Calu3 (cell line): ENCODE results near the gene EXOC7. TPM values are rescaled to one million over a fixed set of nuclear protein-coding genes. Genes with fewer than 3 reads are reported as not detected.

Source experiments
- BruUV-seq: library from RNA; stranded (reverse); fragments of 400-500 nt; replicated peaks from 2 replicates; lab custom pipeline; 2021; lab: Mats Ljungman, UMichigan
- CTCF ChIA-PET: fragments of 300-600 bp; sonication (Branson Sonifier 250); formaldehyde crosslinking; loops from one replicate; lab custom pipeline; 2022; ENCODE audit warnings: antibody characterized with exemption; lab: Charles Lee
- DNase-seq: peaks from one replicate; pipeline ENCODE4 v3.0.0; 2022
- H3K27ac Mint-ChIP-seq: one replicate; pipeline ENCODE4 v1.8.0; 2022; ENCODE audit warnings: mixed read lengths; ENCODE audit not compliant: unreplicated experiment
- H3K27me3 Mint-ChIP-seq: one replicate; pipeline ENCODE4 v1.8.0; 2022; ENCODE audit warnings: mixed read lengths; ENCODE audit not compliant: unreplicated experiment
- H3K36me3 Mint-ChIP-seq: one replicate; pipeline ENCODE4 v1.8.0; 2022; ENCODE audit warnings: mild to moderate bottlenecking, moderate library complexity, mixed read lengths; ENCODE audit not compliant: insufficient read depth, unreplicated experiment
- H3K4me1 Mint-ChIP-seq: one replicate; pipeline ENCODE4 v1.8.0; 2022; ENCODE audit warnings: mild to moderate bottlenecking, low read depth, mixed read lengths; ENCODE audit not compliant: unreplicated experiment
- H3K4me3 Mint-ChIP-seq: one replicate; pipeline ENCODE4 v1.8.0; 2022; ENCODE audit warnings: mild to moderate bottlenecking, low read depth, moderate library complexity, mixed read lengths; ENCODE audit not compliant: unreplicated experiment
- H3K9me3 Mint-ChIP-seq: one replicate; pipeline ENCODE4 v1.8.0; 2022; ENCODE audit warnings: low read depth, mixed read lengths; ENCODE audit not compliant: unreplicated experiment
- CTCF ChIP-seq: fragments of 200-600 bp; IDR thresholded peaks from one replicate; pipeline ENCODE4 v1.8.0; 2022; ENCODE audit warnings: antibody characterized with exemption; ENCODE audit not compliant: unreplicated experiment
- intact Hi-C: fragments of 100-400 bp; cut with micrococcal nuclease; formaldehyde crosslinking; loops from one replicate; pipeline ENCODE4 v1.10.0; 2022; ENCODE audit not compliant: unreplicated experiment
- total RNA-seq: library from RNA; stranded (reverse); gene quantifications from 2 replicates; pipeline ENCODE4 v1.2.3, GENCODE V29; 2022

Gene EXOC7
- total RNA-seq, 1 experiment from 2014 or later: 122 TPM

DNA sequence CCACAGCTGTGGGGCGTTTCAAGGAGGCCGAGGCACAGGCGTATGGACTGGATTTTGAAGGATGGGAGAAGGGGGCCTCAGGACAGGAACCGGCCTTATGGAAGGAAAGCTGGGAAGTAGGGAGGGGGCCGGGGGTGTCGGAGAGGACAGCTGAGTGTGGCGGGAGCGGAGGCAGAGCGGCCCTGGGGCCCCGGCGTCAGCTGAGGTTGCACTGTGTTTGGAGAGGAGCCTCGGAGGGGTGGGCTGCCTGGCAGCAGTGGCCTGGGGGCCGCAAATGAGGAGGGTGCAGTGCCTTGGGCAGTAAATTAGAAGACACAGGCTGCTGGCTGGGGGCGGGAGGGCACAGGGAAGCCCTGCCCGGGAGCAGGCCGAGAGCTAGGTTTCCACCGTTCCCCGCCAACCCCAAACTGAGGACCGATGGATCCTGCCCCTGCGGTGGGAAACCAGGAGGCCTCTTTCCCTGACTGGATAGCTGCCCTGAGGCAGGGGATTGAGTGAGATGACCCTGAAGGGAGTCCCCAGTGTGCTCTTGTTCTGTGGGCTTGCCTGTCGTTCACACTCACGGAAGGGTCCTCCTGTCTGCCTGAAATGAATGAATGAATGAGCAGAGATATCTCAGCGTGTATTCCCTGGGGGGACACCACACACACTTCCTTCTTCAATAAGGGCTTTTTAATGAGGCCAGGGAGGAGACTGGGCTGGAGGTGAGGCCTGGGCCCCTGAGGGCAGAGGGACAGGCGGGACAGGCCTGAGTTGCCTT is 19.0 kb upstream of the EXOC7 start:
- no peaks in the 10 kb centered on the region for H3K4me1 Mint-ChIP-seq
- intact Hi-C loops: loop anchor here (2.0 kb wide), 1 partner anchor 156 kb away; no protein-coding TSS in a partner anchor
- TF ChIP-seq CTCF: no peak
- no peaks in the 10 kb centered on the region for H3K9me3 Mint-ChIP-seq
- no peak overlapping the region for H3K4me3 Mint-ChIP-seq
- no peak overlapping the region for H3K27ac Mint-ChIP-seq
- H3K27me3 Mint-ChIP-seq: no peaks in the 10 kb centered on the region
- H3K36me3 Mint-ChIP-seq: no peaks in the 10 kb centered on the region
- DNase-seq: no peak
- no TSS peak for BruUV-seq
- CTCF ChIA-PET: interaction anchor here (0.6 to 5.6 kb wide), 6 partner anchors 10 to 164 kb away, joined by 3 to 36 read pairs (median 6); no protein-coding TSS in a partner anchor

- TF ChIP-seq CTCF: no peak
- H3K27ac Mint-ChIP-seq: no peak overlapping the region
- intact Hi-C loops: loop anchor here (2.0 kb wide), 2 partner anchors 61 to 157 kb away; no protein-coding TSS in a partner anchor
Observed at GRCh38 chr17:76121932-76122430, 18.4 kb upstream of the EXOC7 start.

DNA sequence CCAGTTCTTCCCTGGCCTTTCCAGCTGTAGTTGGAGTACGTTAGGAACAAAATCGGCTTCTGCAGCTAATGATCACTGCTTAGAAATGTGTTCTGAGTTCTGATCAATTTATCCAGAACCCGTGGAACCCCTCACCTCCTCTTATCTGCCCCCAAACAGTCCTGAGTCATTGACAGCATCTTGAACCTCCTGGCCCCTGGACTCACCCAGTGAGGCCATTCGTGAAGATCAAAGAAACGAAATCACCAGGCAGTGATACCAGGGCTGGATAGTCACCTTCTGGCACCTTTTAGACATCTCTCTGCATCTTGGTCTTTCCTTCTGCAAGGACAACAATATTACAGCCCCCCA is 17.0 kb upstream of the EXOC7 start:
- H3K9me3 Mint-ChIP-seq: no peaks in the 10 kb centered on the region
- H3K36me3 Mint-ChIP-seq: no peaks in the 10 kb centered on the region
- H3K4me3 Mint-ChIP-seq: no peak overlapping the region
- H3K27me3 Mint-ChIP-seq: no peaks in the 10 kb centered on the region
- no peaks in the 10 kb centered on the region for H3K4me1 Mint-ChIP-seq
- no peak for TF ChIP-seq CTCF
- no peak for DNase-seq
- no TSS peak for BruUV-seq
- H3K27ac Mint-ChIP-seq: no peak overlapping the region
- intact Hi-C loops: loop anchor here (2.0 kb wide), 1 partner anchor 62 kb away; no protein-coding TSS in a partner anchor
- CTCF ChIA-PET: interaction anchor here (1.3 to 5.6 kb wide), 3 partner anchors 61 to 159 kb away, joined by 9 to 36 read pairs (median 10); no protein-coding TSS in a partner anchor

More at GRCh38 chr17:76121932-76122430, 18.4 kb upstream of the EXOC7 start:
- no peaks in the 10 kb centered on the region for H3K4me1 Mint-ChIP-seq
- CTCF ChIA-PET: interaction anchor here (0.7 to 5.6 kb wide), 9 partner anchors 11 to 685 kb away, joined by 3 to 36 read pairs (median 4); no protein-coding TSS in a partner anchor
- no peaks in the 10 kb centered on the region for H3K36me3 Mint-ChIP-seq
- no peak overlapping the region for H3K4me3 Mint-ChIP-seq
- no peak for DNase-seq
- H3K27me3 Mint-ChIP-seq: no peaks in the 10 kb centered on the region
- no peaks in the 10 kb centered on the region for H3K9me3 Mint-ChIP-seq
- no TSS peak for BruUV-seq

DNA sequence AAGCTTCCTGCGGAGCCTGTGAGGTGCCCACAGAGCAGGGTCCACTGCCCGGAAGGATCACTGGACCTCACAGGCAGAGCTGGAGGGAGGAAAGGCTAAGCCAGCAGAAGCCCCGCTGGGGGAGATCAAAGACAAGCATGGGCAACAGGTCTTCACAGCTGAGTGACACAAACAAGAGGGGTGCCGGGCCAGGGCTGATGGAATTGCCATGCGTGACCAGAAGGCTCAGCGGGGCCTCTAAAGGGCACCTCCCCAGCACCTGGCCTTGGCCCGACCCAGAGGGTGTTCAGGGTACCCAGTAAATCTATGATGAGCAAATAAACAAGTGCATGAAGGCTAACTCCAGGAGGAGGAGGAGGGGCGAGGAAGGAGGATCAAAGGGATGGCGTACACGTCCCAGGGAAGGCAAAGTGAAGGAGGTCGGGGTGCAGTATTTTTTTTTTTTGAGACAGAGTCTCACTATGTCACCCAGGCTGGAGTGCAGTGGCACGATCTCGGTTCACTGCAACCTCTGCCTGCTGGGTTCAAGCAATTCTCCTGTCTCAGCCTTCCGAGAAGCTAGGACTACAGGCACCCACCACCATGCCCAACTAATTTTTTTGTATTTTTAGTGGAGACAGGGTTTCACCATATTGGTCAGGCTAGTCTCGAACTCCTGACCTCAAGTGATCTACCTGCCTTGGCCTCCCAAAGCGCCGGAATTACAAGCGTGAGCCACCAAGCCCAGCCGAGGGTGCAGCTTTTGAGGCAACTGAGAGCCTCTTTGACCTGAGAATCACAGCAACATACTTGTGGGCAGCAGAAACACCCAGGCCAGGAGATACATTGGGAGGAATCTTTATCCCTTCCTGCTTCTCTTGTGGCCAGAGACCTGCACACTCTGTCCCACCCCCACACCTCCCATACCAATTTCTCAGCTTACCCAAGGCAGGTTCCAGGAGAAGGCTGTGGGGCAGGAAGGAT is 16.1 kb upstream of the EXOC7 start:
- intact Hi-C loops: loop anchor here (2.0 kb wide), 1 partner anchor 63 kb away; no protein-coding TSS in a partner anchor
- no peak overlapping the region for H3K4me3 Mint-ChIP-seq
- no peaks in the 10 kb centered on the region for H3K27me3 Mint-ChIP-seq
- no TSS peak for BruUV-seq
- CTCF ChIA-PET: interaction anchor here (0.7 to 5.6 kb wide), 3 partner anchors 11 to 160 kb away, joined by 5 to 36 read pairs (median 10); no protein-coding TSS in a partner anchor
- H3K4me1 Mint-ChIP-seq: no peaks in the 10 kb centered on the region
- DNase-seq: no peak
- no peak for TF ChIP-seq CTCF
- no peaks in the 10 kb centered on the region for H3K36me3 Mint-ChIP-seq
- H3K9me3 Mint-ChIP-seq: no peaks in the 10 kb centered on the region
- H3K27ac Mint-ChIP-seq: no peak overlapping the region
